NCI-H510A (cell line): ENCODE measurements around the gene DDC.
A peak's percentile ranks its signal among the peaks of the same experiment; 100 is the strongest.
"Not testable (repeated sequence)": the region's sequence is repeated elsewhere in the genome, so short reads cannot be mapped to it uniquely, and the experiment has no call there.

ENCODE experiments used
- DNase-seq: peaks from one replicate; lab custom pipeline; 2025; lab: John Stamatoyannopoulos, UW

DDC gene

GRCh38 chr7:50555594-50556140, 9.5 kb downstream of the DDC start:
- DNase-seq: peak; percentile 42

GRCh38 chr7:50554431-50555322, 10.5 kb downstream of the DDC start:
- DNase-seq: no peak

- DNase-seq: no peak
Measured at GRCh38 chr7:50553973-50554372, 11.2 kb downstream of the DDC start.

GRCh38 chr7:50552921-50553320, 12.3 kb downstream of the DDC start:
- no peak for DNase-seq

GRCh38 chr7:50552139-50552538, 13.1 kb downstream of the DDC start:
- DNase-seq: peak; percentile 96

GRCh38 chr7:50545613-50546012, 19.6 kb downstream of the DDC start:
- not testable (repeated sequence) for DNase-seq

- DNase-seq: peak; percentile 33
Measured at GRCh38 chr7:50544992-50545391, 20.2 kb downstream of the DDC start.

GRCh38 chr7:50543776-50544442, 21.3 kb downstream of the DDC start:
- DNase-seq: no peak

- DNase-seq: no peak
Measured at GRCh38 chr7:50542132-50542531, 23.1 kb downstream of the DDC start.

- no peak for DNase-seq
Measured at GRCh38 chr7:50540785-50541579, 24.2 kb downstream of the DDC start.

- no peak for DNase-seq
Measured at GRCh38 chr7:50539725-50540124, 25.5 kb downstream of the DDC start.

GRCh38 chr7:50538478-50538877, 26.7 kb downstream of the DDC start:
- no peak for DNase-seq

- no peak for DNase-seq
Measured at GRCh38 chr7:50537417-50537816, 27.8 kb downstream of the DDC start.

- DNase-seq: not testable (repeated sequence)
Measured at GRCh38 chr7:50535291-50535711, 29.9 kb downstream of the DDC start.

GRCh38 chr7:50534690-50535290, 30.4 kb downstream of the DDC start:
- DNase-seq: no peak

GRCh38 chr7:50533866-50534265, 31.3 kb downstream of the DDC start:
- DNase-seq: no peak

- DNase-seq: peak; percentile 30
Measured at GRCh38 chr7:50531928-50532327, 33.3 kb downstream of the DDC start.

- peak; percentile 49 for DNase-seq
Measured at GRCh38 chr7:50531401-50531911, 33.7 kb downstream of the DDC start.

- DNase-seq: no peak
Measured at GRCh38 chr7:50530766-50531165, 34.4 kb downstream of the DDC start.

- no peak for DNase-seq
Measured at GRCh38 chr7:50529093-50529862, 35.9 kb downstream of the DDC start.
